KMS-11 (cell line): ENCODE measurements around the gene PRR30.
A peak's percentile ranks its signal among the peaks of the same experiment; 100 is the strongest.

ENCODE experiments used
- H2AFZ ChIP-seq: fragments of 200-600 bp; sonication (generic); 2 replicates; pipeline ENCODE4 v1.6.1; 2016; ENCODE audit warnings: antibody characterized with exemption, mixed run types, low read depth
- H3K27ac ChIP-seq: fragments of 200-600 bp; sonication (generic); 2 replicates; pipeline ENCODE4 v1.6.1; 2016; ENCODE audit warnings: mild to moderate bottlenecking, mixed run types
- H3K27me3 ChIP-seq: fragments of 200-600 bp; sonication (generic); 2 replicates; pipeline ENCODE4 v1.6.1; 2017; ENCODE audit warnings: mild to moderate bottlenecking, low read depth, mixed run types, moderate library complexity; ENCODE audit not compliant: insufficient read depth
- H3K36me3 ChIP-seq: fragments of 200-600 bp; sonication (generic); 2 replicates; pipeline ENCODE4 v1.6.1; 2017; ENCODE audit warnings: mild to moderate bottlenecking, mixed run types; ENCODE audit not compliant: insufficient read depth
- H3K4me1 ChIP-seq: fragments of 200-600 bp; sonication (generic); 2 replicates; pipeline ENCODE4 v1.6.1; 2016; ENCODE audit warnings: mild to moderate bottlenecking, low read depth, mixed run types; ENCODE audit not compliant: poor library complexity, severe bottlenecking
- H3K4me2 ChIP-seq: fragments of 200-600 bp; sonication (generic); 2 replicates; pipeline ENCODE4 v1.7.0; 2016; ENCODE audit warnings: mild to moderate bottlenecking, mixed run types
- H3K4me3 ChIP-seq: fragments of 200-600 bp; sonication (generic); IDR thresholded peaks from 2 replicates; pipeline ENCODE4 v1.6.1; 2017; ENCODE audit warnings: low read depth, low read length, mixed read lengths; ENCODE audit not compliant: insufficient read depth
- H3K79me2 ChIP-seq: fragments of 200-600 bp; sonication (generic); 2 replicates; pipeline ENCODE4 v1.6.1; 2016; ENCODE audit warnings: low read depth, mixed run types; ENCODE audit not compliant: insufficient read depth
- H3K9ac ChIP-seq: fragments of 200-600 bp; sonication (generic); 2 replicates; pipeline ENCODE4 v1.6.1; 2016; ENCODE audit warnings: mild to moderate bottlenecking, mixed run types
- H4K20me1 ChIP-seq: fragments of 200-600 bp; sonication (generic); 2 replicates; pipeline ENCODE4 v1.6.1; 2016; ENCODE audit warnings: mild to moderate bottlenecking, mixed run types; ENCODE audit not compliant: insufficient read depth
- CTCF ChIP-seq: fragments of 200-600 bp; sonication (generic); conservative IDR thresholded peaks from 2 replicates; pipeline ENCODE4 v1.6.1; 2017; ENCODE audit warnings: low read depth, mild to moderate bottlenecking, antibody characterized with exemption, low read length, moderate library complexity, mixed read lengths

PRR30 gene

GRCh38 chr2:27095745-27096651, 43.2 kb downstream of the PRR30 start:
- no peaks in the 10 kb centered on the region for H3K4me1 ChIP-seq
- no peak overlapping the region; the same call in 1 of the 2 replicates for H3K4me2 ChIP-seq
- peak overlapping the region; percentile 62 for H2AFZ ChIP-seq
- no peaks in the 10 kb centered on the region for H3K36me3 ChIP-seq
- no peaks in the 10 kb centered on the region for H3K79me2 ChIP-seq
- H4K20me1 ChIP-seq, result no peaks in the 10 kb centered on the region
- no peak overlapping the region for H3K27ac ChIP-seq
- peak overlapping the region; percentile 13; the same call in 1 of the 2 replicates for H3K9ac ChIP-seq
- H3K27me3 ChIP-seq, result no peaks in the 10 kb centered on the region
- TF ChIP-seq CTCF, result no peak
- no peak overlapping the region for H3K4me3 ChIP-seq

- Histone ChIP-seq H4K20me1 (no peaks in the 10 kb centered on the region), H2AFZ (no peak overlapping the region), H3K4me1 (no peaks in the 10 kb centered on the region), H3K4me3 (no peak overlapping the region), H3K79me2 (no peaks in the 10 kb centered on the region), H3K27ac (no peak overlapping the region), H3K27me3 (no peaks in the 10 kb centered on the region), H3K36me3 (no peaks in the 10 kb centered on the region), H3K9ac (no peak overlapping the region), H3K4me2 (no peak overlapping the region)
- no peak for TF ChIP-seq CTCF
Observed at GRCh38 chr2:27095427-27095744, 43.8 kb downstream of the PRR30 start.

GRCh38 chr2:27094353-27094984, 44.7 kb downstream of the PRR30 start:
- Histone ChIP-seq H3K4me3 (no peak overlapping the region), H3K4me1 (no peaks in the 10 kb centered on the region), H3K27ac (no peak overlapping the region), H2AFZ (no peak overlapping the region), H3K9ac (no peak overlapping the region), H3K27me3 (no peaks in the 10 kb centered on the region), H3K79me2 (no peaks in the 10 kb centered on the region), H4K20me1 (no peaks in the 10 kb centered on the region), H3K4me2 (no peak overlapping the region), H3K36me3 (no peaks in the 10 kb centered on the region)
- TF ChIP-seq CTCF, result no peak

- Histone ChIP-seq H3K9ac (no peak overlapping the region), H3K79me2 (no peaks in the 10 kb centered on the region), H4K20me1 (no peaks in the 10 kb centered on the region), H3K4me3 (no peak overlapping the region), H3K36me3 (no peaks in the 10 kb centered on the region), H3K4me2 (no peak overlapping the region), H3K27ac (no peak overlapping the region), H3K27me3 (no peaks in the 10 kb centered on the region), H2AFZ (no peak overlapping the region), H3K4me1 (no peaks in the 10 kb centered on the region)
- no peak for TF ChIP-seq CTCF
Observed at GRCh38 chr2:27093430-27094352, 45.5 kb downstream of the PRR30 start.
